ENCODE data around the gene SPACDR. TPM values are rescaled to one million over a fixed set of nuclear protein-coding genes. Genes with fewer than 3 reads are reported as not detected.
A peak's percentile ranks its signal among the peaks of the same experiment; 100 is the strongest.

SPACDR gene
- total RNA-seq, 4 donors from 2014 or later: 1.5 to 2.1 (median 1.8) TPM; not detected in 1

DNA sequence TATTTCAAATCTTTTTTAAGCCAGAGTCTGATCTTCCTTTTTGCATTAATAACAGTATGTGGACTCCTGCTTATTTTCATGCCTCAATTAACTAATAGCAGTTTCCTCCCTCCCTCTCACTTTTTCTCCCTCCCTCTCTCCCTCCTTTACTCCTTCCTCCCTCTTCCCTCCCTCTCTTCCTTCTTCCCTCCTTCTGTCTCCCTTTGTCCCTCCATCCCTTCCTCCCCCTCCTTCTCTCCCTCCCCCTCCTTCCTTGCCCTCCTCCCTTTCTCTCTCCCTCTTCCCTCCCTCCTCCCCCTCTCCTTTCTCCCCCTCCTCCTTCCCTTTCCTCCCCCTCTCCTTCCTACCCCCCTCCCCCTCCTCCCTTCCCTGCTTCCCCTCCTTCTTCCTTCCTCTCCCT is 37.5 kb downstream of the SPACDR start:
- DNase-seq (ENCODE audit: low spot score in 2 of 2): no peak
- TF ChIP-seq POLR2A (IDR thresholded peaks at IDR 0.05) (no peak), EP300 (IDR thresholded peaks at IDR 0.05) (no peak)
- TF ChIP-seq, protein P1, sequence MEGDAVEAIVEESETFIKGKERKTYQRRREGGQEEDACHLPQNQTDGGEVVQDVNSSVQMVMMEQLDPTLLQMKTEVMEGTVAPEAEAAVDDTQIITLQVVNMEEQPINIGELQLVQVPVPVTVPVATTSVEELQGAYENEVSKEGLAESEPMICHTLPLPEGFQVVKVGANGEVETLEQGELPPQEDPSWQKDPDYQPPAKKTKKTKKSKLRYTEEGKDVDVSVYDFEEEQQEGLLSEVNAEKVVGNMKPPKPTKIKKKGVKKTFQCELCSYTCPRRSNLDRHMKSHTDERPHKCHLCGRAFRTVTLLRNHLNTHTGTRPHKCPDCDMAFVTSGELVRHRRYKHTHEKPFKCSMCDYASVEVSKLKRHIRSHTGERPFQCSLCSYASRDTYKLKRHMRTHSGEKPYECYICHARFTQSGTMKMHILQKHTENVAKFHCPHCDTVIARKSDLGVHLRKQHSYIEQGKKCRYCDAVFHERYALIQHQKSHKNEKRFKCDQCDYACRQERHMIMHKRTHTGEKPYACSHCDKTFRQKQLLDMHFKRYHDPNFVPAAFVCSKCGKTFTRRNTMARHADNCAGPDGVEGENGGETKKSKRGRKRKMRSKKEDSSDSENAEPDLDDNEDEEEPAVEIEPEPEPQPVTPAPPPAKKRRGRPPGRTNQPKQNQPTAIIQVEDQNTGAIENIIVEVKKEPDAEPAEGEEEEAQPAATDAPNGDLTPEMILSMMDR (IDR thresholded peaks at IDR 0.05): no peak

DNA sequence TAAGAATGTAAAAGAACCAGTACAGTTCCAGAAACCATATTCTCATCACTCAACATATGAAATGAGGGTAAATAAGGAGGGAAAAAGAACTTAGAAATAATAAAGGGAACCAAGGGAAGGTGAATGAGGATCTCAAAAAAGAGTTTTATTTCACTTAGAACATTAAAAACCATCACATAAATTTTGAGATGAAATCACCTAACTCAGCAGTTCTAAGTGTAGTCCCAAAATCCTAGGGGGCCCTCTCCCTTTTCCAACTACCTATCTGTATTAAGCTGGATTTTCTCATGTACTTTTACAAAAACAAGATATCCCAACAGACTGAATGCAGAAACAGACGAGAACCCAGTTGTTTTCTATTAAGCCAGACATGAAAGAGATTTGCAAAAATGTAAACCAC is 38.7 kb downstream of the SPACDR start:
- TF ChIP-seq, protein P1 (IDR thresholded peaks at IDR 0.05): no peak
- no peak for TF ChIP-seq EP300 (IDR thresholded peaks at IDR 0.05)
- TF ChIP-seq POLR2A (IDR thresholded peaks at IDR 0.05): no peak
- DNase-seq (ENCODE audit: low spot score in 2 of 2): no peak
- 27 to 55% methylated on average over 1 of the region's 1 CpG for WGBS, 2 donors
- H3K27me3 ChIP-seq: no peaks in the 10 kb centered on the region
- no peak overlapping the region for H3K4me3 ChIP-seq
- H3K27ac ChIP-seq: no peak overlapping the region
- H3K4me1 ChIP-seq: peaks cover 0 to 12% (median under 1%) of the 10 kb centered on the region in 4 donors
- peaks cover 0 to 12% (median 0%) of the 10 kb centered on the region in 3 donors for H3K36me3 ChIP-seq
- no peaks in the 10 kb centered on the region for H3K9me3 ChIP-seq

More for the DNA sequence above, 37.5 kb downstream of the SPACDR start:
- peaks cover 0 to 17% (median 0%) of the 10 kb centered on the region in 3 donors for H3K36me3 ChIP-seq
- H3K27ac ChIP-seq: no peak overlapping the region
- no peak overlapping the region for H3K4me3 ChIP-seq
- no peaks in the 10 kb centered on the region for H3K27me3 ChIP-seq
- no peaks in the 10 kb centered on the region for H3K9me3 ChIP-seq
- peaks cover 0 to 23% (median 11%) of the 10 kb centered on the region in 4 donors for H3K4me1 ChIP-seq

DNA sequence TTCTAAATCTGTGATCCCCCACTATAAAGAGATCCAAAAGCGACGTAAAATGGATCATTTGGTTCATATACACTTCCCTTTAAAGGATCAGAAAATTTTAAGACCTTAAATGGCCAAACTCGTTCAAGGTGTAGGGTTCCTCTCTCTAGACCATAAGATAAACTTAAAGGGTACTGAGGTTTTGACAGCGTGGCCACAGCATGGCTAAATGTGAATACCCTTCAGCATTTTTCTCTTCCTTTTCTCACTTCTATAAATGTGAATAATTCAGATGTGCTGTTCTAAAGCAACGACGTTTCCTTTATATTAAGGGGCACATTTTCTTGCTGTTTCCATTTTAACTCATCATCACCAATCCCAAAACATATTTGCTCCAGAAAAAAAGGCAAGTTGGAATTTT is 40.7 kb downstream of the SPACDR start:
- no peak overlapping the region for H3K27ac ChIP-seq
- no peak for DNase-seq (ENCODE audit: low spot score in 2 of 2)
- peaks cover 0 to 10% (median 0%) of the 10 kb centered on the region in 4 donors for H3K4me1 ChIP-seq
- TF ChIP-seq, protein P1 (IDR thresholded peaks at IDR 0.05): no peak
- no peak for TF ChIP-seq EP300 (IDR thresholded peaks at IDR 0.05)
- no peak for TF ChIP-seq POLR2A (IDR thresholded peaks at IDR 0.05)
- H3K4me3 ChIP-seq: no peak overlapping the region
- peaks cover 0 to 13% (median 0%) of the 10 kb centered on the region in 3 donors for H3K36me3 ChIP-seq
- WGBS, 2 donors: 79 to 85% methylated on average over 6 of the region's 6 CpGs
- no peaks in the 10 kb centered on the region for H3K9me3 ChIP-seq
- no peaks in the 10 kb centered on the region for H3K27me3 ChIP-seq

DNA sequence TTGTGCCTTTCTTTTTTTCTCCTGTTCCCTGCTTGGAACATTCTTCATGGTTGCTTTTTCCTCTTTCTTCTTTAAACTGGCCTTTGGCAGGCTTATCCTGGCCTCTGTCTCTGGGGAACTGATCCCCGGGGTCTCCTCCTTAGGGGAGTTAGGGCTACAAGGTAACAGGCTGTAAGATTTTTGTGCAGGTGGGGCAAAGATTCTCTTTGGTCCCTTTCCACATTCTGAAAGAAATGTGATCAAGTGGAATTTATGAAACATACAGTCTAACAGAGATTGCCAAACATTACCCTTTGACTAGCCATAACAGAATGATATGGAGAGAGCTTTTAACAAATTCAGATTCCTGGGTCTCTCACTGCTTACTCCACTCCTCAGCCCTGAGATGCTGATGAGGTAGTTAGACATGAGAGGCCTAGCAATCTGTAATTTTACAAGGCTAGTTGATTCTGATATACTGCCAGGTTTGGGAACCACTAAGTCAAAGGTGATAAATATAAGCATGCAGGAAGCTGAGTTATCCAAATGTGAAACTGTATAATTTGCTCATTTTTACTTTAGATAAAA is 44.3 kb downstream of the SPACDR start:
- no peak for DNase-seq (ENCODE audit: low spot score in 2 of 2)
- no peaks in the 10 kb centered on the region for H3K27me3 ChIP-seq
- H3K9me3 ChIP-seq: no peaks in the 10 kb centered on the region
- peaks cover 0 to 20% (median 0%) of the 10 kb centered on the region in 3 donors for H3K36me3 ChIP-seq
- H3K27ac ChIP-seq: peak overlapping the region in 1 of 4 donors; percentile 20
- TF ChIP-seq, protein P1 (IDR thresholded peaks at IDR 0.05): no peak
- no peak for TF ChIP-seq POLR2A (IDR thresholded peaks at IDR 0.05)
- WGBS, 2 donors: 58 to 69% methylated on average over 1 of the region's 1 CpG
- no peak overlapping the region for H3K4me3 ChIP-seq
- no peaks in the 10 kb centered on the region for H3K4me1 ChIP-seq

DNA sequence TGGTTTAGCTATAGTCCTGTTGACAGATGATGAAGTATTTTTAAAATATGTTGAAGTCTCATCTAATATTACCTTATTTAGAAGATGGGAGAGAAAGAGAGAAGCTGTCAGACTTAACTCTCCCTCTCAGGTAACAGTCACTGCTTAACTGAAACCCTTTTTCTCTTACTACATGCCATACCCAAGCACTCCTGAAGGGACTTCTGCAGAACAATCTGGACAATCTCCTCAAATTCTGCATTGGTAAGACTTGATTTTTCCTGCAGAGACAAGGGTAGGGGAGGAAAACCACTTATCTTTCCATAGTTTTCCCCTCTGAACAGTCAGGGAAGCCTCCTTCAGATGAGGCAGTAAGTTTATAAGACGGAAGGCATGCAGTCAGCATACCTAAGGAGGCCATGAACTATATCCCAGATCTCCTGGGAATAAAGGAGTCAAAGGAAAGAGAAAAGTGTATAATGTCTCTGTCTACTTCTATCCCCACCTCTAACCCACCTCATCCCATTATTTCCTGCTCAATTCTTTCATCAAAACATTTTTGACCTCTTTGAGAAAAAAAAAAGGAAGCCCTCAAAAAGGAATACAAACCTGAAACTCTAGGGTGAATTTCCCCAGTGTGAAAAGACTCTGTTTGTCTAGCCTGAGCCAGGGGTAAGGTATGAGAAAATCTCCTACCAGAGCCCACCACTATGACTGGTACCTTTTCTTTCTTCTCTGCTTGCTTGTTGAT is 45.0 kb downstream of the SPACDR start:
- Histone ChIP-seq H3K27ac (peak overlapping the region in 1 of 4 donors; percentile 20), H3K27me3 (no peaks in the 10 kb centered on the region), H3K4me3 (no peak overlapping the region), H3K4me1 (no peaks in the 10 kb centered on the region), H3K9me3 (no peaks in the 10 kb centered on the region), H3K36me3 (peaks cover 0 to 16% (median 0%) of the 10 kb centered on the region in 3 donors)
- TF ChIP-seq EP300 (IDR thresholded peaks at IDR 0.05): no peak
- TF ChIP-seq, protein P1 (IDR thresholded peaks at IDR 0.05): no peak
- TF ChIP-seq POLR2A (IDR thresholded peaks at IDR 0.05): no peak
- WGBS, 2 donors: 76 to 77% methylated on average over 1 of the region's 1 CpG
- DNase-seq (ENCODE audit: low spot score in 2 of 2): no peak

All from tibial nerve (tissue), 4 donors.